Measurements from ENCODE around the gene ATP13A4. TPM values are rescaled to one million over a fixed set of nuclear protein-coding genes. Genes with fewer than 3 reads are reported as not detected.

ATP13A4 gene, protein sequence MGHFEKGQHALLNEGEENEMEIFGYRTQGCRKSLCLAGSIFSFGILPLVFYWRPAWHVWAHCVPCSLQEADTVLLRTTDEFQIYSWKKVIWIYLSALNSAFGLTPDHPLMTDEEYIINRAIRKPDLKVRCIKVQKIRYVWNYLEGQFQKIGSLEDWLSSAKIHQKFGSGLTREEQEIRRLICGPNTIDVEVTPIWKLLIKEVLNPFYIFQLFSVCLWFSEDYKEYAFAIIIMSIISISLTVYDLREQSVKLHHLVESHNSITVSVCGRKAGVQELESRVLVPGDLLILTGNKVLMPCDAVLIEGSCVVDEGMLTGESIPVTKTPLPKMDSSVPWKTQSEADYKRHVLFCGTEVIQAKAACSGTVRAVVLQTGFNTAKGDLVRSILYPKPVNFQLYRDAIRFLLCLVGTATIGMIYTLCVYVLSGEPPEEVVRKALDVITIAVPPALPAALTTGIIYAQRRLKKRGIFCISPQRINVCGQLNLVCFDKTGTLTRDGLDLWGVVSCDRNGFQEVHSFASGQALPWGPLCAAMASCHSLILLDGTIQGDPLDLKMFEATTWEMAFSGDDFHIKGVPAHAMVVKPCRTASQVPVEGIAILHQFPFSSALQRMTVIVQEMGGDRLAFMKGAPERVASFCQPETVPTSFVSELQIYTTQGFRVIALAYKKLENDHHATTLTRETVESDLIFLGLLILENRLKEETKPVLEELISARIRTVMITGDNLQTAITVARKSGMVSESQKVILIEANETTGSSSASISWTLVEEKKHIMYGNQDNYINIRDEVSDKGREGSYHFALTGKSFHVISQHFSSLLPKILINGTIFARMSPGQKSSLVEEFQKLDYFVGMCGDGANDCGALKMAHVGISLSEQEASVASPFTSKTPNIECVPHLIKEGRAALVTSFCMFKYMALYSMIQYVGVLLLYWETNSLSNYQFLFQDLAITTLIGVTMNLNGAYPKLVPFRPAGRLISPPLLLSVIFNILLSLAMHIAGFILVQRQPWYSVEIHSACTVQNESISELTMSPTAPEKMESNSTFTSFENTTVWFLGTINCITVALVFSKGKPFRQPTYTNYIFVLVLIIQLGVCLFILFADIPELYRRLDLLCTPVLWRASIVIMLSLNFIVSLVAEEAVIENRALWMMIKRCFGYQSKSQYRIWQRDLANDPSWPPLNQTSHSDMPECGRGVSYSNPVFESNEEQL
- 1.0 and 1.4 TPM in 2 replicates for total RNA-seq

DNA sequence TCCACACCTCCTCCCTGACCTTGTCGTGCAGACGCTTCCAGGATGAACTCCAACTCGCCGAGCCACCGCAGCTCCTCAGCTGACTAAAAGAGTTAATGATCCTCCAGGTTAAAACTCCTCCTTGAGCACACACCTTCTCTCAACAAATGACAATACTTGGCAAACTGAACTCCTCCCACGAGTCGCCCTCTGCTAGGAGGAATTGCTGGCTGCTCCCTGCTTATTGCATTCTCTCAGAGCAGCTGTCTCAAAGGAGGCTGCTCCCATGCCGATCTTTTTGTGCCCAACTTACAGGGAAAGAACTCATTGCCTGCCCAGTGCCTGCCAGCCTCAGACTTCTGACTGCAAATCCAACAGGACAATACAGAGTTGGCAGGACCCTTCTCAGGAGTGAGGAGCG lies at the start of gene ATP13A4:
Gene ATP13A4 (minus strand): TSS at position 85 of the 400 bp plus-strand sequence. CDS start 96 bp downstream, outside the sequence.
- intact Hi-C loops (cut with micrococcal nuclease) = no loop called here

DNA sequence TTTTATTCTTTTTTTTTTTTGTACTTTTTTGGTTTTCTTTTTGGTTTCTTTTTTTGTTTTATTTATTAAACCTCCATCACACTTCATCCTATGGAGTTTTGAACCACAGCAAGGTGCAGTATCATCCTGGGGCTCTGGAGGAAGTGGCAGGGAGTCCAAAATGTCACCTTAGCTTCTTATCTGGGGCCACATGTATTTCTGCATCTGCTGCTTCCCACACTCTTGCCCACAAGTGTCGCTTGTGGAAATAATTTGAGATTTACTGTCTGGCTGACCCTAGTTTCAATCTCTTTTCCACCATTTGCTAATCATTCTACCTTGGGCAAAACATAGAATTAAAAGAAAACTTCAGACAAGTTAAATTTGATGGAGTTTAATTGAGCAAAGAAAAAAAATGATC lies 44.7 kb upstream of the ATP13A4 start:
- intact Hi-C loops (cut with micrococcal nuclease) = no loop called here

DNA sequence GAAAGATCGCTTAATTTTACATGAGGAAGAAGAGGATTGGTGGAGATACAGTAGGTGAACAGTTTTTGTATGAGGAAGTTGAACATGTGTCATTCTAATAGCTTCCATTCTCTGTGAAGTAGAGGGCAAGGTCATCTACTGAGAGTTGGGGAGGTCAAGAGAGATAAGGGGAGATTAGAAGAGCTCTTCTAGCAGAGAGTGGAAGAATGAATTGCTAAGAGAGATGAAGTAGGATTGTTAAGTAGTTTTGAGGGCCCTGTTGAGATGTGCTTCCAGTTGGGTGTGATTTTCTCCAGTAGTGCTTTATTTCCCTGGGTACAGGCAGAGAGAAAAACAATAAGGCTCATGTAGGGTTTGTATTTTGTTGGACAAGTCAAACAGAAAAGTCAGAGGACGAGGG lies 43.5 kb upstream of the ATP13A4 start:
- intact Hi-C loops (cut with micrococcal nuclease) = no loop called here

DNA sequence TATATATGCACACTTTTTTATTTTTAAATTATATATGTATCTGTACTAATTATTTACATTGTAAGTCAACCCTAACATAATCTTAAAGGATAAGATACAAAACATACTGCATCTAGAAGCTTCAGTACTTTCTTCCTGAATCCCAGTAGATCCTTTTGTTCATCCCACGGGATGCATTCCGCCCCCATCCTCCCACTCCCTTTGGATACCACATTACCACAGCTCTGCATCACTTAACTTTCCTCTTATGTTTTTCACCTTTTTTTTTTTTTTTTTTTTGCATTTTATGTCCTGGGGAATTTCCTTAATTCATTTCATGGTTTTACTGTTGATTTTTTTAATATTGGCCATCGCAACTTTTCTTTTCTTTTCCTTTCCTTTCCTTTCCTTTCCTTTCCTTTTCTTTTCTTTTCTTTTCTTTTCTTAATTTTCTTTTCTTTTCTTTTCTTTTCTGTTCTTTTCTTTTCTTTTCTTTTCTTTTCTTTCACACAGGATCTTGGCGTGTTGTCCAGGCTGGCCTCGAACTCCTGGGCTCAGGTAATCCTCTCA lies 41.3 kb upstream of the ATP13A4 start:
- intact Hi-C loops (cut with micrococcal nuclease) = no loop called here

DNA sequence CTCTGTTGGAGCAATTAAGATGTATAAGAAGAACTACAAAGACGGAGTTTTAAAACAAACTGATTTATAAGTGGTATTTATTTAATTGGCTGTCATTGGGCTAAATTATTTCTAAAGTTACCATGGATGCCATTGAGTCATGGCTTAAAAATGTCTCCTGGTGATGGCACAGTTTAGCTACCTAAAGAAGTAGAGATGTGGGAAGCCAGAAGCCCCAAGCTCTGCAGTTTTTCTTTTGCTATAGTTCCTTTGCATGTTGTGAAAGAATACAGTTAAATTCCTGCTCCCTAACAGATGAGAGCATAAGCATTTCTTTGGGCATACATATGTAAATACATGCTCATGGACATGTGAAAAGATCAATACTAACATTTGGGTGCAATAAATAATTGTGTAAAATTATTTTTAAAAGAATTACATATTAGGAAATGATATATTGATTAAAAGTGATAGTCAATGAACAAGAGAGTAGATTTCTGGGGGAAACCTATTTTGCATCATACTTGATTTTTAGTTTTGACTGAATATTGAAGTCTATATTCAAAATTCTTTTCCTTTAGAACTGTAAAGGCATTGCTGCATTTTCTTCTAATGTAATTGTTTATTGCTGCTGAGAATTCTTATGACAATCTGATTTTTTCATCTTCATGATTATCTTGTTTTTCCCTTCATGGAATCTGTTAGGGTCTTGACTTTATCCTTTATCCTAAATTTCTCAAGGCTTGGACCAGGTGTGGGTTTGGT lies 40.4 kb upstream of the ATP13A4 start:
- intact Hi-C loops (cut with micrococcal nuclease) = loop anchor here (5.0 kb wide), 3 partner anchors 678 to 722 kb away; partner anchors contain the start of gene MB21D2

- intact Hi-C loops (cut with micrococcal nuclease) = loop anchor here (1.0 to 5.0 kb wide), 9 partner anchors 13 to 1079 kb away; partner anchors contain the start of genes GP5, LSG1 and MB21D2
These were observed 39.0 kb upstream of the ATP13A4 start for GRCh38 chr3:193593668-193594030.

GRCh38 chr3:193592841-193593667 lies 38.4 kb upstream of the ATP13A4 start, which contains the start of gene OPA1:
Gene OPA1 (plus strand): TSS chr3:193593208. CDS start chr3:193593378, 170 bp downstream.
- intact Hi-C loops (cut with micrococcal nuclease) = loop anchor here (1.0 to 5.0 kb wide), 9 partner anchors 13 to 1080 kb away; partner anchors contain the start of genes GP5, LSG1 and MB21D2

GRCh38 chr3:193590088-193590856 lies 35.6 kb upstream of the ATP13A4 start:
- intact Hi-C loops (cut with micrococcal nuclease) = loop anchor here (5.0 kb wide), 3 partner anchors 673 to 727 kb away; partner anchors contain the start of gene MB21D2

GRCh38 chr3:193589616-193590015 lies 34.9 kb upstream of the ATP13A4 start:
- intact Hi-C loops (cut with micrococcal nuclease) = loop anchor here (5.0 kb wide), 3 partner anchors 672 to 728 kb away; partner anchors contain the start of gene MB21D2

DNA sequence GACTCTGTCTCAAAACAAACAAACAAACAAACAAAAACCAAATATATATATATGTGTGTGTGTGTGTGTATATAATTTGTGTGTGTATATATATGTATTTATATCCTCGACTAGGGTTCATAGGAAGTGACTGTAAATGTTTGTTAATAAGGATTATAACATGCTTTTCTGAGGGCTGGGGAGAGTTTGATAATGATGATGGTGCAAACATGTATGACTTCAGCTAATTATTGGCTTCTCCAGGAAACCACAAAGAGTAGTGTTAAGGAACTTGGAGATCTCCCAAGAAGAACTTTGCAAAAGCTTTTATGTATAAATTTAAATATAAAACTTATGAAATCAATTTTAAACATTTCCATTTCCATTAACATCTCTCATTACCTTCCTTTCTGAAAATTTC lies 34.4 kb upstream of the ATP13A4 start:
- intact Hi-C loops (cut with micrococcal nuclease) = no loop called here

DNA sequence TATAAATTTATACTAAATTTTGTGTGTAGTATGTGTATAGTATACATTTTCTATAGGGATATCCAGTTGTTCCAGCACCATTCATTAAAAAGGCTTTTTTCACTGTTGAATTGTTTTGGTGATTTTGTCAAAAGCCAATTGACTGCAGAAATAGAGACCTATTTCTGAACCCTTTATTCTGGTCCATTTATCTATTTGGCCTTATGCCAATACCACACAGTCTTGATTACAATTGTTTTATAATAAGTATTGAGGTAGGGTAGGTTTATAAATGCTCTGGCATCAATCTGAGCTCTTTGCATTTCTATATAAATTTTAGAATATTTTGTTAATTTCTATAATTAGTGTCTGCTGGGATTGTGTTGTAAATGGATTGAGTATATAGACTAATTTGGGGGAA lies 31.8 kb upstream of the ATP13A4 start:
- intact Hi-C loops (cut with micrococcal nuclease) = no loop called here

DNA sequence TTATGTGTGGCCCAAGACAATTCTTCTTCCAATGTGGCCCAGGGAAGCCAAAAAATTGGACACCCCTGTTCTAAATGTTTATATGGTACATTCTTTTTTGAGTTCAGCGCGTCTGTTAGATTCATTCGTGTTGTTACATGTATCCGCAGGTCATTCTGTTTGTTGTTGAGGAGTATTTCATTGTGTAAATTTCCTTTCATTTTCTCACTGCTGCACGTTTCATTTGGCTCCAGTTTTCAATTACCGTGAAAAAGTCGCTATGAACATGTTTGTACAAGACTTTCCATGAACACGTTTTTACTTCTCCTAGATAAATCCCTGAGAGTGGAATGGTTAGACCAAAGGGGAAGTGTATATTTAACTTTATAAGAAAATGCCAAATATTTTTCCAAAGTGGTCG lies 30.8 kb upstream of the ATP13A4 start:
- intact Hi-C loops (cut with micrococcal nuclease) = no loop called here

DNA sequence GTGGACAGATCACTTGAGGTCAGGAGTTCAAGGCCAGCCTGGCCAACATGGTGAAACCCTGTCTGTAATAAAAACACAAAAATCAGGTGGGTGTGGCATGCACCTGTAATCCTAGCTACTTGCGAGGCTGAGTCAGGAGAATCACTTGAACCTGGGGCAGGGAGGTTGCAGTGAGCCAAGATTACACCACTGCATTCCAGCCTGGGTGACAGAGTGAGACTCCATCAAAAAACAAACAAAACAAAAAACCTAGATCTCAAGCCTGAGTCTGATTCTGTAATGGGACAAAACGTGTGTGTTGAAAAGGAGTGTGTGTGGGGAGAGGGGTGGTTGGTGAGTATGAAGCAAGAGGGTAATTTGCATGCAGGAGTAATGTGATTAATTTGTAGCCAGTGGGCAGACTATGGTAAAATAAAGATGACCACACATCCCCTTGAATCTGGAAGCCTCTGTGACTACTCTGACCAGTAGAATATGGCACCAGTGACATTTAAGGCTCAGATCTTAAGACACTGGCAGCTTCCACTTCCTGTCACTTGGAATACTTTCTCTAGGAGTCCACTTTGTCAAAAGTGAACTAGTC lies 19.9 kb upstream of the ATP13A4 start:
- intact Hi-C loops (cut with micrococcal nuclease) = no loop called here

- intact Hi-C loops (cut with micrococcal nuclease) = loop anchor here (2.0 kb wide), 1 partner anchor 533 kb away; no protein-coding TSS in a partner anchor
These were observed 18.9 kb upstream of the ATP13A4 start for GRCh38 chr3:193573403-193574191.

GRCh38 chr3:193572426-193572908 lies 17.8 kb upstream of the ATP13A4 start:
- intact Hi-C loops (cut with micrococcal nuclease) = loop anchor here (1.0 to 2.0 kb wide), 6 partner anchors 111 to 1006 kb away; no protein-coding TSS in a partner anchor

DNA sequence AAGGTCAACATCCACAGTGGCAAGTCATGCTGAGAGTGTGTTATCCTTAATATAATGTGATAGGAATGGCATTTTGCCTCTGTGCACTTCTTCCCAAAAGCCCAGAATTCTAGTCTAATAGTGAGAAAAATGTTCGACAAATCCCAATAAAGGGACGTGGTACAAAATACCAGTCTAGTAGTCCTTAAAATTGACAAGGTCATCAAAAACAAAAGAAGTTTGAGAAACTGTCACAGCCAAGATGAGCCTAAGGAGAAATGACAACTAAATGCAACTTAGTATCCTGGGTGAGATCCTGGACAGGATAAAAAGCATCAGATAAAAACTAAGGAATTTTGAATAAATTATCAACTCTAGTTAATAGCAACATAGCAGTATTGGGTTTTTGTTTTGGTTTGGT lies 14.4 kb upstream of the ATP13A4 start:
- intact Hi-C loops (cut with micrococcal nuclease) = no loop called here

DNA sequence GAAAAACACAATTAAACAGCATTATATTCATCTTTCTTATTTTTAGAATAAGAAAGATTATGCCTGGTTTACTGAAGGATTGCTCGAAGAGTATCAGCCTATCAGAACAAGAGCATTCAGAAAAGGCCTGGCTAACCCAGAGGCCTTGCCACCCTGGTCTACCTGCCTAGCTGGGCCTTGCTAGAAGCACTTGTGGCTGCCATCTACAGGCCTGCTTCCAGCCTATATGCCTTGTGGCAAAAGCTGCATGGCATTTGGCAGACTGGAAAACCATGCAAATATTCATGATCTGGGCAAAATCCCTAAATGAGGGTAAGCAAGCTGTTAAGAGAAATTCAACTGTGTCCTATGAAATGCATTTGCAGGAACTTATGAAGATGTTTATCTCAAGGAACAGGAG lies 9.3 kb upstream of the ATP13A4 start:
- intact Hi-C loops (cut with micrococcal nuclease) = no loop called here

Measured in T-helper 1 cell treated with Interleukin-12 subunit alpha and Interleukin-12 subunit beta and Interleukin-4 antibody, amounts not matched to agents 30 ng/mL and 1 ng/mL, for 36 hours (primary cell).